Measurements from ENCODE around the gene KIF26B. TPM values are rescaled to one million over a fixed set of nuclear protein-coding genes. Genes with fewer than 3 reads are reported as not detected.

Gene KIF26B
- polyA plus RNA-seq, 1 donor from 2014 or later: 6.3 TPM

- TF ChIP-seq MXI1 (conservative IDR thresholded peaks at IDR 0.05; ENCODE audit: poor library complexity, severe bottlenecking) (no peak), TAF1 (IDR thresholded peaks at IDR 0.05; ENCODE audit: low read depth) (no peak), CTCF (IDR thresholded peaks at IDR 0.05; ENCODE audit: poor library complexity, severe bottlenecking) (no peak), SMC3 (conservative IDR thresholded peaks at IDR 0.05; ENCODE audit: poor library complexity) (no peak), RAD21 (conservative IDR thresholded peaks at IDR 0.05) (no peak), EP300 (conservative IDR thresholded peaks at IDR 0.05; ENCODE audit: poor library complexity, severe bottlenecking) (no peak)
- H3K79me2 ChIP-seq (replicated peaks; ENCODE audit: insufficient read depth, low read length): no peaks in the 10 kb centered on the region
- H3K27ac ChIP-seq (ENCODE audit: low read length): no peak overlapping the region
- H3K9me2 ChIP-seq (ENCODE audit: insufficient read depth, low read length): no peaks in the 10 kb centered on the region
- no peaks in the 10 kb centered on the region for H4K20me1 ChIP-seq (ENCODE audit: insufficient read depth)
- H3F3A ChIP-seq (ENCODE audit: insufficient read depth, low read length, poor library complexity, severe bottlenecking): no peaks in the 10 kb centered on the region
- H2AFZ ChIP-seq (ENCODE audit: low read depth, low read length): no peak overlapping the region
- H3K4me2 ChIP-seq (ENCODE audit: low read length): no peak overlapping the region
- no peak overlapping the region for H3K4me3 ChIP-seq (ENCODE audit: low read length)
- H3K27me3 ChIP-seq (ENCODE audit: insufficient read depth, low read depth, low read length): no peaks in the 10 kb centered on the region
- H3K9me3 ChIP-seq (ENCODE audit: low read length): no peaks in the 10 kb centered on the region
- no peaks in the 10 kb centered on the region for H3K36me3 ChIP-seq (ENCODE audit: insufficient read depth, low read length)
- no peak overlapping the region for H3K9ac ChIP-seq (ENCODE audit: low read length)
Measured at GRCh38 chr1:245687152-245687635, 532.4 kb downstream of the KIF26B start.

- no peak for TF ChIP-seq EP300 (conservative IDR thresholded peaks at IDR 0.05; ENCODE audit: poor library complexity, severe bottlenecking)
- TF ChIP-seq SMC3 (conservative IDR thresholded peaks at IDR 0.05; ENCODE audit: poor library complexity): no peak
- no peak for TF ChIP-seq MXI1 (conservative IDR thresholded peaks at IDR 0.05; ENCODE audit: poor library complexity, severe bottlenecking)
- TF ChIP-seq CTCF (IDR thresholded peaks at IDR 0.05; ENCODE audit: poor library complexity, severe bottlenecking): no peak
- no peak for TF ChIP-seq POLR2AphosphoS5 (IDR thresholded peaks at IDR 0.05)
- TF ChIP-seq, protein P1, sequence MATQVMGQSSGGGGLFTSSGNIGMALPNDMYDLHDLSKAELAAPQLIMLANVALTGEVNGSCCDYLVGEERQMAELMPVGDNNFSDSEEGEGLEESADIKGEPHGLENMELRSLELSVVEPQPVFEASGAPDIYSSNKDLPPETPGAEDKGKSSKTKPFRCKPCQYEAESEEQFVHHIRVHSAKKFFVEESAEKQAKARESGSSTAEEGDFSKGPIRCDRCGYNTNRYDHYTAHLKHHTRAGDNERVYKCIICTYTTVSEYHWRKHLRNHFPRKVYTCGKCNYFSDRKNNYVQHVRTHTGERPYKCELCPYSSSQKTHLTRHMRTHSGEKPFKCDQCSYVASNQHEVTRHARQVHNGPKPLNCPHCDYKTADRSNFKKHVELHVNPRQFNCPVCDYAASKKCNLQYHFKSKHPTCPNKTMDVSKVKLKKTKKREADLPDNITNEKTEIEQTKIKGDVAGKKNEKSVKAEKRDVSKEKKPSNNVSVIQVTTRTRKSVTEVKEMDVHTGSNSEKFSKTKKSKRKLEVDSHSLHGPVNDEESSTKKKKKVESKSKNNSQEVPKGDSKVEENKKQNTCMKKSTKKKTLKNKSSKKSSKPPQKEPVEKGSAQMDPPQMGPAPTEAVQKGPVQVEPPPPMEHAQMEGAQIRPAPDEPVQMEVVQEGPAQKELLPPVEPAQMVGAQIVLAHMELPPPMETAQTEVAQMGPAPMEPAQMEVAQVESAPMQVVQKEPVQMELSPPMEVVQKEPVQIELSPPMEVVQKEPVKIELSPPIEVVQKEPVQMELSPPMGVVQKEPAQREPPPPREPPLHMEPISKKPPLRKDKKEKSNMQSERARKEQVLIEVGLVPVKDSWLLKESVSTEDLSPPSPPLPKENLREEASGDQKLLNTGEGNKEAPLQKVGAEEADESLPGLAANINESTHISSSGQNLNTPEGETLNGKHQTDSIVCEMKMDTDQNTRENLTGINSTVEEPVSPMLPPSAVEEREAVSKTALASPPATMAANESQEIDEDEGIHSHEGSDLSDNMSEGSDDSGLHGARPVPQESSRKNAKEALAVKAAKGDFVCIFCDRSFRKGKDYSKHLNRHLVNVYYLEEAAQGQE (IDR thresholded peaks at IDR 0.05; ENCODE audit: borderline replicate concordance): no peak
- TF ChIP-seq RAD21 (conservative IDR thresholded peaks at IDR 0.05): no peak
- no peak for TF ChIP-seq TAF1 (IDR thresholded peaks at IDR 0.05; ENCODE audit: low read depth)
- no peak for TF ChIP-seq EZH2 (IDR thresholded peaks at IDR 0.05; ENCODE audit: borderline replicate concordance, insufficient read depth, low read length, poor library complexity, severe bottlenecking)
- Histone ChIP-seq H3K9ac (ENCODE audit: low read length) (no peak overlapping the region), H2AFZ (ENCODE audit: low read depth, low read length) (no peak overlapping the region), H3K9me3 (ENCODE audit: low read length) (no peaks in the 10 kb centered on the region), H3K36me3 (ENCODE audit: insufficient read depth, low read length) (no peaks in the 10 kb centered on the region), H3K9me2 (ENCODE audit: insufficient read depth, low read length) (no peaks in the 10 kb centered on the region), H3K27me3 (ENCODE audit: insufficient read depth, low read depth, low read length) (no peaks in the 10 kb centered on the region), H3K79me2 (replicated peaks; ENCODE audit: insufficient read depth, low read length) (no peaks in the 10 kb centered on the region), H3K4me3 (ENCODE audit: low read length) (no peak overlapping the region), H4K20me1 (ENCODE audit: insufficient read depth) (no peaks in the 10 kb centered on the region), H3K4me2 (ENCODE audit: low read length) (no peak overlapping the region), H3K27ac (ENCODE audit: low read length) (no peak overlapping the region), H3F3A (ENCODE audit: insufficient read depth, low read length, poor library complexity, severe bottlenecking) (no peaks in the 10 kb centered on the region)
Measured at GRCh38 chr1:245687636-245688535, 533.1 kb downstream of the KIF26B start.

Data from neural cell (in vitro differentiated cells).